GM18499 (cell line): Measurements from ENCODE around the gene RBFOX1.

Experiments
- ATAC-seq: cut with Tn5 transposase; IDR thresholded peaks from one replicate; pipeline ENCODE4 v1.9.1; 2021; ENCODE audit warnings: moderate number of reproducible peaks; ENCODE audit not compliant: insufficient read depth, unreplicated experiment

RBFOX1 gene

GRCh38 chr16:7571366-7571765 lies 238.7 kb downstream of the RBFOX1 start:
- ATAC-seq, result no peak

- no peak for ATAC-seq
Observed at GRCh38 chr16:7577588-7577987, 244.9 kb downstream of the RBFOX1 start.

GRCh38 chr16:7579454-7579853 lies 246.8 kb downstream of the RBFOX1 start:
- ATAC-seq, result no peak

GRCh38 chr16:7581175-7581574 lies 248.5 kb downstream of the RBFOX1 start:
- no peak for ATAC-seq

GRCh38 chr16:7583396-7583795 lies 250.8 kb downstream of the RBFOX1 start:
- no peak for ATAC-seq

GRCh38 chr16:7584561-7584960 lies 251.9 kb downstream of the RBFOX1 start:
- no peak for ATAC-seq

GRCh38 chr16:7585705-7586104 lies 253.1 kb downstream of the RBFOX1 start:
- ATAC-seq, result no peak

GRCh38 chr16:7590934-7591333 lies 258.3 kb downstream of the RBFOX1 start:
- ATAC-seq, result no peak

GRCh38 chr16:7596308-7596707 lies 263.7 kb downstream of the RBFOX1 start:
- no peak for ATAC-seq

GRCh38 chr16:7597677-7598076 lies 265.0 kb downstream of the RBFOX1 start:
- no peak for ATAC-seq

- ATAC-seq, result no peak
Observed at GRCh38 chr16:7601100-7601499, 268.5 kb downstream of the RBFOX1 start.

- no peak for ATAC-seq
Observed at GRCh38 chr16:7602291-7602950, 269.8 kb downstream of the RBFOX1 start.

- no peak for ATAC-seq
Observed at GRCh38 chr16:7605812-7606211, 273.2 kb downstream of the RBFOX1 start.

GRCh38 chr16:7612671-7613070 lies 280.0 kb downstream of the RBFOX1 start:
- no peak for ATAC-seq

- ATAC-seq, result no peak
Observed at GRCh38 chr16:7613518-7613917, 280.9 kb downstream of the RBFOX1 start.

- ATAC-seq, result no peak
Observed at GRCh38 chr16:7614021-7614795, 281.6 kb downstream of the RBFOX1 start.

- no peak for ATAC-seq
Observed at GRCh38 chr16:7615565-7615964, 282.9 kb downstream of the RBFOX1 start.

- ATAC-seq, result no peak
Observed at GRCh38 chr16:7624871-7625766, 292.5 kb downstream of the RBFOX1 start.

- no peak for ATAC-seq
Observed at GRCh38 chr16:7628981-7629380, 296.3 kb downstream of the RBFOX1 start.

GRCh38 chr16:7629571-7629970 lies 296.9 kb downstream of the RBFOX1 start:
- ATAC-seq, result no peak

- ATAC-seq, result no peak
Observed at GRCh38 chr16:7637446-7637845, 304.8 kb downstream of the RBFOX1 start.
